Neural progenitor cell (in vitro differentiated cells): ENCODE data around the gene SERPINF2. TPM values are rescaled to one million over a fixed set of nuclear protein-coding genes. Genes with fewer than 3 reads are reported as not detected.

Experiments
- DNase-seq: peaks from one replicate; pipeline ENCODE4 v3.0.0-alpha.2; 2016; ENCODE audit warnings: low spot score
- H2AFZ ChIP-seq: fragments of 200-600 bp; sonication (generic); replicated peaks from 2 replicates; pipeline ENCODE4 v1.6.1; 2016; ENCODE audit warnings: antibody characterized with exemption
- H3F3A ChIP-seq: fragments of 200-600 bp; sonication (generic); 2 replicates; pipeline ENCODE4 v1.6.1; 2016; ENCODE audit warnings: antibody characterized with exemption, low read depth
- H3K27ac ChIP-seq: fragments of 200-600 bp; sonication (generic); 2 replicates; pipeline ENCODE4 v1.5.1; 2016; ENCODE audit warnings: mild to moderate bottlenecking
- H3K27me3 ChIP-seq: fragments of 200-600 bp; sonication (generic); 2 replicates; pipeline ENCODE4 v1.6.1; 2016; ENCODE audit warnings: mild to moderate bottlenecking, moderate library complexity
- H3K36me3 ChIP-seq: fragments of 200-600 bp; sonication (generic); 2 replicates; pipeline ENCODE4 v1.5.1; 2016
- H3K4me1 ChIP-seq: fragments of 200-600 bp; sonication (generic); 2 replicates; pipeline ENCODE4 v1.6.1; 2016; ENCODE audit warnings: mixed run types
- H3K4me2 ChIP-seq: fragments of 200-600 bp; sonication (generic); 2 replicates; pipeline ENCODE4 v1.6.1; 2016
- H3K4me3 ChIP-seq: fragments of 200-600 bp; sonication (generic); 2 replicates; pipeline ENCODE4 v1.5.1; 2016
- H3K79me2 ChIP-seq: fragments of 200-600 bp; sonication (generic); 2 replicates; pipeline ENCODE4 v1.6.1; 2016; ENCODE audit warnings: low read depth
- H3K9ac ChIP-seq: fragments of 200-600 bp; sonication (generic); 2 replicates; pipeline ENCODE4 v1.6.1; 2016
- H3K9me3 ChIP-seq: fragments of 200-600 bp; sonication (generic); 2 replicates; pipeline ENCODE4 v1.5.1; 2016; ENCODE audit warnings: low read depth
- H4K20me1 ChIP-seq: fragments of 200-600 bp; sonication (generic); 2 replicates; pipeline ENCODE4 v1.6.1; 2016; ENCODE audit warnings: low read depth
- H3K27ac Mint-ChIP-seq: 3 replicates; pipeline ENCODE4 v1.8.0; 2021; ENCODE audit warnings: mixed read lengths
- H3K27me3 Mint-ChIP-seq: 2 replicates; pipeline ENCODE4 v1.8.0; 2022; ENCODE audit warnings: low read depth, mild to moderate bottlenecking, inconsistent platforms, moderate library complexity, mixed read lengths; ENCODE audit not compliant: insufficient read depth
- H3K36me3 Mint-ChIP-seq: 3 replicates; pipeline ENCODE4 v1.8.0; 2021; ENCODE audit warnings: mixed read lengths
- H3K4me1 Mint-ChIP-seq: 3 replicates; pipeline ENCODE4 v1.8.0; 2021; ENCODE audit warnings: mixed read lengths
- H3K4me3 Mint-ChIP-seq: 3 replicates; pipeline ENCODE4 v1.8.0; 2021; ENCODE audit warnings: mild to moderate bottlenecking, moderate library complexity, mixed read lengths
- H3K9me3 Mint-ChIP-seq: 3 replicates; pipeline ENCODE4 v1.8.0; 2020; ENCODE audit warnings: mixed read lengths
- EZH2 ChIP-seq: fragments of 200-600 bp; sonication (generic); IDR thresholded peaks from 2 replicates; pipeline ENCODE4 v1.6.1; 2017; ENCODE audit warnings: antibody characterized with exemption, mild to moderate bottlenecking, moderate library complexity
- EZH2phosphoT487 ChIP-seq: fragments of 200-600 bp; sonication (generic); IDR thresholded peaks from 2 replicates; pipeline ENCODE4 v1.6.1; 2017; ENCODE audit warnings: antibody characterized with exemption
- total RNA-seq: library from RNA; depleted of rRNA; stranded (reverse); fragments of >200 nt; gene quantifications from 2 replicates; pipeline ENCODE4 v1.2.3, GENCODE V29; 2015; ENCODE audit warnings: low replicate concordance
- TF ChIP-seq, protein P1 (sequence below): fragments of 200-600 bp; sonication (generic); IDR thresholded peaks from 2 replicates; pipeline ENCODE4 v1.5.1; 2017; ENCODE audit warnings: antibody characterized with exemption, mild to moderate bottlenecking

SERPINF2 gene
- total RNA-seq, 1 donor from 2014 or later, result not detected

GRCh38 chr17:1731194-1731506 is 11.5 kb upstream of the SERPINF2 start:
- Histone ChIP-seq H3K27ac (no peak overlapping the region), H3K4me3 (no peak overlapping the region), H3K9me3 (no peaks in the 10 kb centered on the region), H3K27me3 (no peaks in the 10 kb centered on the region), H2AFZ (no peak overlapping the region), H3K9ac (no peak overlapping the region), H4K20me1 (no peaks in the 10 kb centered on the region), H3K79me2 (no peaks in the 10 kb centered on the region), H3K4me1 (no peaks in the 10 kb centered on the region), H3F3A (no peaks in the 10 kb centered on the region), H3K4me2 (no peak overlapping the region), H3K36me3 (no peaks in the 10 kb centered on the region)
- no peak for DNase-seq
- Mint-ChIP-seq H3K27ac (no peak overlapping the region), H3K4me3 (no peak overlapping the region), H3K4me1 (peaks cover 6% of the 10 kb centered on the region), H3K9me3 (no peaks in the 10 kb centered on the region), H3K27me3 (peaks cover 2% of the 10 kb centered on the region), H3K36me3 (no peaks in the 10 kb centered on the region)
- no peak for TF ChIP-seq EZH2
- TF ChIP-seq, protein P1, sequence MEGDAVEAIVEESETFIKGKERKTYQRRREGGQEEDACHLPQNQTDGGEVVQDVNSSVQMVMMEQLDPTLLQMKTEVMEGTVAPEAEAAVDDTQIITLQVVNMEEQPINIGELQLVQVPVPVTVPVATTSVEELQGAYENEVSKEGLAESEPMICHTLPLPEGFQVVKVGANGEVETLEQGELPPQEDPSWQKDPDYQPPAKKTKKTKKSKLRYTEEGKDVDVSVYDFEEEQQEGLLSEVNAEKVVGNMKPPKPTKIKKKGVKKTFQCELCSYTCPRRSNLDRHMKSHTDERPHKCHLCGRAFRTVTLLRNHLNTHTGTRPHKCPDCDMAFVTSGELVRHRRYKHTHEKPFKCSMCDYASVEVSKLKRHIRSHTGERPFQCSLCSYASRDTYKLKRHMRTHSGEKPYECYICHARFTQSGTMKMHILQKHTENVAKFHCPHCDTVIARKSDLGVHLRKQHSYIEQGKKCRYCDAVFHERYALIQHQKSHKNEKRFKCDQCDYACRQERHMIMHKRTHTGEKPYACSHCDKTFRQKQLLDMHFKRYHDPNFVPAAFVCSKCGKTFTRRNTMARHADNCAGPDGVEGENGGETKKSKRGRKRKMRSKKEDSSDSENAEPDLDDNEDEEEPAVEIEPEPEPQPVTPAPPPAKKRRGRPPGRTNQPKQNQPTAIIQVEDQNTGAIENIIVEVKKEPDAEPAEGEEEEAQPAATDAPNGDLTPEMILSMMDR, result no peak
- TF ChIP-seq EZH2phosphoT487, result no peak

DNA sequence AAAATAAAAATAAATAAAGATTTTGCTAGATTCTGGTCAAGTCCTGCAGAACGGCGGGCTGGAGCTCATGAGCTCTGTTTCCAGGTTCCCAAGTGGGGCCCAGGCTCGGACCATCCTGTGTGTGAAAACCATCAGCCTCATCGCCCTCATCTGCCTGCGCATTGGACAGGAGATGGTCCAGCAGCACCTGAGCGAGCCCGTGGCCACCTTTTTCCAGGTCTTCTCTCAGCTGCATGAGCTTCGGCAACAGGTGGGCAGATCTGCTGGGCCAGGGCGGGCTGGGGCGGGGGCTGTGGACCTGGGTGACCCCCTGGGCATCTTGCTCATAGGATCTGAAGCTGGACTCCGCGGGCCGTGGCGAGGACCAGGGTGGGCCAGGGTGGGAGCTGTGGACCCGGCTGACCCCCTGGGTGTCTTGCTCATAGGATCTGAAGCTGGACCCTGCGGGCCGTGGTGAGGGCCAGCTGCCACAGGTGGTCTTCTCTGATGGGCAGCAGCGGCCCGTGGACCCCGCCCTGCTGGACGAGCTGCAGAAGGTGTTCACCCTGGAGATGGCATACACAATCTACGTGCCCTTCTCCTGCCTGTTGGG is 10.3 kb upstream of the SERPINF2 start:
- Histone ChIP-seq H4K20me1 (no peaks in the 10 kb centered on the region), H3K27me3 (no peaks in the 10 kb centered on the region), H2AFZ (no peak overlapping the region), H3K27ac (no peak overlapping the region), H3K4me3 (no peak overlapping the region), H3K36me3 (no peaks in the 10 kb centered on the region), H3K4me1 (no peaks in the 10 kb centered on the region), H3F3A (no peaks in the 10 kb centered on the region), H3K4me2 (no peak overlapping the region), H3K9ac (no peak overlapping the region), H3K9me3 (no peaks in the 10 kb centered on the region), H3K79me2 (no peaks in the 10 kb centered on the region)
- peaks cover 3% of the 10 kb centered on the region for H3K36me3 Mint-ChIP-seq
- no peak overlapping the region for H3K4me3 Mint-ChIP-seq
- no peaks in the 10 kb centered on the region for H3K9me3 Mint-ChIP-seq
- TF ChIP-seq EZH2 (no peak), EZH2phosphoT487 (no peak)
- TF ChIP-seq, protein P1, result no peak
- no peak for DNase-seq
- no peak overlapping the region for H3K27ac Mint-ChIP-seq
- H3K27me3 Mint-ChIP-seq, result peaks cover 2% of the 10 kb centered on the region
- H3K4me1 Mint-ChIP-seq, result peaks cover 16% of the 10 kb centered on the region

DNA sequence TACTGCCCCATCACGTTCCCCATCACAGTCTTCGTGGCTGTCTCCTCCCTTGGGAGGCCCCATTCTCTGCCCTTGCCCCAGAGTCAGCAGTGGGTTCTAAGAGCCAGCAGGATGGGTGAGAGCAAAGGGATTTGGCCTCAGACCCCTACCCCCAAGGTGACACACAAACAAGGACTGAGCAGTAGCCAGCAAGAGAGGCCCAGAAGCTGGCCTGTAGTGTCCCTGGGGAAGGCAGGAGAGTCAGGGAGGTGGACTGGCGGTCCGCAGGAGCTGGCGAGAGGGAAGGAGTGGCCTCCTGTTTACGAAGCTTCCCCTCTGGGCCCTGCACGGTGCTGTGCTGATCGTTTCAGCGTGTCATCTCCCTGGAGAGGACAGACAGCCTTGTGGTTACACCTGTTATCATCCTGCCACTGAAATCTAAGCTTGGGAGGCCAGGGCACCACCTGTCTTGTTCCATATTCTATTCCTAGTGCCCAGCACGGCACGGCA is 9.8 kb upstream of the SERPINF2 start:
- H3K9ac ChIP-seq, result no peak overlapping the region
- no peak overlapping the region for H3K27ac ChIP-seq
- Mint-ChIP-seq H3K36me3 (peaks cover 3% of the 10 kb centered on the region), H3K4me1 (peaks cover 16% of the 10 kb centered on the region), H3K27ac (no peak overlapping the region), H3K9me3 (no peaks in the 10 kb centered on the region), H3K4me3 (no peak overlapping the region), H3K27me3 (peaks cover 2% of the 10 kb centered on the region)
- H3K27me3 ChIP-seq, result no peaks in the 10 kb centered on the region
- no peak overlapping the region for H2AFZ ChIP-seq
- no peak for TF ChIP-seq EZH2phosphoT487
- TF ChIP-seq, protein P1, result no peak
- no peak for TF ChIP-seq EZH2
- no peaks in the 10 kb centered on the region for H3K9me3 ChIP-seq
- no peaks in the 10 kb centered on the region for H3K4me1 ChIP-seq
- H3F3A ChIP-seq, result no peaks in the 10 kb centered on the region
- H3K36me3 ChIP-seq, result no peaks in the 10 kb centered on the region
- no peaks in the 10 kb centered on the region for H4K20me1 ChIP-seq
- H3K4me2 ChIP-seq, result no peak overlapping the region
- no peak overlapping the region for H3K4me3 ChIP-seq
- no peaks in the 10 kb centered on the region for H3K79me2 ChIP-seq
- no peak for DNase-seq
